Measurements from ENCODE around the gene ALG3. TPM values are rescaled to one million over a fixed set of nuclear protein-coding genes. Genes with fewer than 3 reads are reported as not detected.
A peak's percentile ranks its signal among the peaks of the same experiment; 100 is the strongest.

The ALG3 gene
- 44.1 TPM for polyA plus RNA-seq (2012; ENCODE audit: insufficient read length, low read depth)

GRCh38 chr3:184248454-184249411, at the start of gene ALG3:
Gene ALG3, minus strand, starts transcription at chr3:184248962. Its CDS starts 22 bp downstream, at chr3:184248940.
- TF ChIP-seq SIN3A (IDR thresholded peaks at IDR 0.05; ENCODE audit: borderline replicate concordance, insufficient read depth, low read length): peak; percentile 78; the same call in 1 of the 2 replicates
- peak; percentile 53 for TF ChIP-seq POLR2AphosphoS5 (IDR thresholded peaks at IDR 0.05; ENCODE audit: low read depth, low read length)
- TF ChIP-seq REST (IDR thresholded peaks at IDR 0.05; ENCODE audit: insufficient read depth in 1 of 2, low read depth in 2 of 2, low read length in 2 of 2): peak; percentile 44 to 51; a peak in 3 of 4 replicates
- TF ChIP-seq TAF1 (IDR thresholded peaks at IDR 0.05; ENCODE audit: borderline replicate concordance, insufficient read depth, low read length): peak; percentile 96
- TF ChIP-seq FOXP2 (optimal IDR thresholded peaks at IDR 0.05; ENCODE audit: borderline replicate concordance, extremely low read depth, extremely low read length, insufficient read depth): peak; percentile 56

- TF ChIP-seq TAF1 (IDR thresholded peaks at IDR 0.05; ENCODE audit: borderline replicate concordance, insufficient read depth, low read length) (no peak), POLR2AphosphoS5 (IDR thresholded peaks at IDR 0.05; ENCODE audit: low read depth, low read length) (no peak), SIN3A (IDR thresholded peaks at IDR 0.05; ENCODE audit: borderline replicate concordance, insufficient read depth, low read length) (no peak), FOXP2 (optimal IDR thresholded peaks at IDR 0.05; ENCODE audit: borderline replicate concordance, extremely low read depth, extremely low read length, insufficient read depth) (no peak), REST (IDR thresholded peaks at IDR 0.05; ENCODE audit: insufficient read depth in 1 of 2, low read depth in 2 of 2, low read length in 2 of 2) (no peak)
Measured at GRCh38 chr3:184296616-184297015, 47.9 kb upstream of the ALG3 start.

GRCh38 chr3:184295771-184296170, 47.0 kb upstream of the ALG3 start:
- TF ChIP-seq SIN3A (IDR thresholded peaks at IDR 0.05; ENCODE audit: borderline replicate concordance, insufficient read depth, low read length) (no peak), FOXP2 (optimal IDR thresholded peaks at IDR 0.05; ENCODE audit: borderline replicate concordance, extremely low read depth, extremely low read length, insufficient read depth) (no peak), REST (IDR thresholded peaks at IDR 0.05; ENCODE audit: insufficient read depth in 1 of 2, low read depth in 2 of 2, low read length in 2 of 2) (no peak), POLR2AphosphoS5 (IDR thresholded peaks at IDR 0.05; ENCODE audit: low read depth, low read length) (no peak), TAF1 (IDR thresholded peaks at IDR 0.05; ENCODE audit: borderline replicate concordance, insufficient read depth, low read length) (no peak)

- TF ChIP-seq SIN3A (IDR thresholded peaks at IDR 0.05; ENCODE audit: borderline replicate concordance, insufficient read depth, low read length) (no peak), POLR2AphosphoS5 (IDR thresholded peaks at IDR 0.05; ENCODE audit: low read depth, low read length) (no peak), FOXP2 (optimal IDR thresholded peaks at IDR 0.05; ENCODE audit: borderline replicate concordance, extremely low read depth, extremely low read length, insufficient read depth) (no peak), REST (IDR thresholded peaks at IDR 0.05; ENCODE audit: insufficient read depth in 1 of 2, low read depth in 2 of 2, low read length in 2 of 2) (no peak), TAF1 (IDR thresholded peaks at IDR 0.05; ENCODE audit: borderline replicate concordance, insufficient read depth, low read length) (no peak)
Measured at GRCh38 chr3:184291738-184292445, 43.1 kb upstream of the ALG3 start.

Measured in PFSK-1 (cell line).